ENCODE measurements around the gene DLEU7. TPM values are rescaled to one million over a fixed set of nuclear protein-coding genes. Genes with fewer than 3 reads are reported as not detected.

Gene DLEU7
- total RNA-seq, 1 donor from 2014 or later: not detected

DNA sequence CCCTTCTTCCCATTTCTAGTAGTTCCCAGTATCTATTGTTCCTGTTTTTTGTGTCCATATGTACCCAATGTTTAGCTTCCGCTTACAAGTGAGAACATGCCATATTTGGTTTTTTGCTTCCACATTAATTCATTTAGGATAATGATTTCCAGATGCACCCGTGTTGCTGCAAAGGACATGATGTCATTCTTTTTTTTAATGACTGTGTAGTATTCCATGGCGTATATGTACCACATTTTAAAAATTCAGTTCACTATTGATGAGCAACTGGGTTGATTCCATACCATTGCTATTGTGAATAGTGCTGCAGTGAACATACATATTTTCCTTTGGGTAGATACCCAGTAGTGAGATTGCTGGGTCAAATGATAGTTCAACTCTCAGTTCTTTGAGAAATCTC, 50.5 kb downstream of the DLEU7 start:
- no peak overlapping the region for H3K4me3 ChIP-seq

DNA sequence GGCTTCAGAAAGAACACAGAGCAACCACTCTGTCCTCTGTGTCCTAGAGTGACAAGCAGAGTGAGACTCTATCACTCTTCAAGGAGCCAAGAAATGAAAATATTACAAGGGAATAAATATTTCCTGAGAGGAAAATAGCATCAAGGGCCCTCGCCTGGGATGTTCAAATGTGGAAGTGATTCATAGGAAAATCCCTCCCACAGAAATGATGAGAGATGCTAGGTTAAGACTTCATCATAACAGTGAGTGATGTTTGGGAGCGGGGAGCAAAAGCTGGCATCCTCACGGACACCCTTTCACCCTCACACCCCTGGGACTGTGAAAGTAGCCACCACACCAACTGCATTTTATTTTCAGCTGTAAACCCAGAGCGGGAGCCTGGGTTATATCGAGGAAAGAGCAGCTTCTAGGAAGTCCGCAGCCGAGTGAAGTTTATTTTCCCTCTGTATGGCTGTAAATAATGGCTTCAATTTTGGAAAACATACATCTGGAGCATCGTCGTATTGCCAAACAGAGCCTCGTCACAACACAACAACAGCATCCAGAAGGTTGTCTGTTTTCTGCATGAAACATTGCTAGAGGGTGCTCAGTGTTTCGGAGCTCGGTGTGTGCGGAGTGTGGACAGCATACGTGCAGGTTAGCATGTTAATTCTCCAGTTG, 54.8 kb downstream of the DLEU7 start:
- Histone ChIP-seq H3K27me3 (no peaks in the 10 kb centered on the region), H3K4me1 (no peaks in the 10 kb centered on the region), H3K36me3 (no peaks in the 10 kb centered on the region), H3K27ac (no peak overlapping the region), H3K4me3 (no peak overlapping the region), H3K9me3 (no peaks in the 10 kb centered on the region)
- DNase-seq (ENCODE audit: low spot score in 2 of 2): no peak
- intact Hi-C loops (cut with DNase I): no loop called here
- TF ChIP-seq, protein P1, sequence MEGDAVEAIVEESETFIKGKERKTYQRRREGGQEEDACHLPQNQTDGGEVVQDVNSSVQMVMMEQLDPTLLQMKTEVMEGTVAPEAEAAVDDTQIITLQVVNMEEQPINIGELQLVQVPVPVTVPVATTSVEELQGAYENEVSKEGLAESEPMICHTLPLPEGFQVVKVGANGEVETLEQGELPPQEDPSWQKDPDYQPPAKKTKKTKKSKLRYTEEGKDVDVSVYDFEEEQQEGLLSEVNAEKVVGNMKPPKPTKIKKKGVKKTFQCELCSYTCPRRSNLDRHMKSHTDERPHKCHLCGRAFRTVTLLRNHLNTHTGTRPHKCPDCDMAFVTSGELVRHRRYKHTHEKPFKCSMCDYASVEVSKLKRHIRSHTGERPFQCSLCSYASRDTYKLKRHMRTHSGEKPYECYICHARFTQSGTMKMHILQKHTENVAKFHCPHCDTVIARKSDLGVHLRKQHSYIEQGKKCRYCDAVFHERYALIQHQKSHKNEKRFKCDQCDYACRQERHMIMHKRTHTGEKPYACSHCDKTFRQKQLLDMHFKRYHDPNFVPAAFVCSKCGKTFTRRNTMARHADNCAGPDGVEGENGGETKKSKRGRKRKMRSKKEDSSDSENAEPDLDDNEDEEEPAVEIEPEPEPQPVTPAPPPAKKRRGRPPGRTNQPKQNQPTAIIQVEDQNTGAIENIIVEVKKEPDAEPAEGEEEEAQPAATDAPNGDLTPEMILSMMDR (IDR thresholded peaks at IDR 0.05): no peak

More for the DNA sequence above, 50.5 kb downstream of the DLEU7 start:
- H3K9me3 ChIP-seq: no peaks in the 10 kb centered on the region
- no peaks in the 10 kb centered on the region for H3K4me1 ChIP-seq
- no peaks in the 10 kb centered on the region for H3K36me3 ChIP-seq
- no peak overlapping the region for H3K27ac ChIP-seq
- TF ChIP-seq, protein P1 (IDR thresholded peaks at IDR 0.05): no peak
- no peak for DNase-seq (ENCODE audit: low spot score in 2 of 2)
- intact Hi-C loops (cut with DNase I): no loop called here
- H3K27me3 ChIP-seq: no peaks in the 10 kb centered on the region

DNA sequence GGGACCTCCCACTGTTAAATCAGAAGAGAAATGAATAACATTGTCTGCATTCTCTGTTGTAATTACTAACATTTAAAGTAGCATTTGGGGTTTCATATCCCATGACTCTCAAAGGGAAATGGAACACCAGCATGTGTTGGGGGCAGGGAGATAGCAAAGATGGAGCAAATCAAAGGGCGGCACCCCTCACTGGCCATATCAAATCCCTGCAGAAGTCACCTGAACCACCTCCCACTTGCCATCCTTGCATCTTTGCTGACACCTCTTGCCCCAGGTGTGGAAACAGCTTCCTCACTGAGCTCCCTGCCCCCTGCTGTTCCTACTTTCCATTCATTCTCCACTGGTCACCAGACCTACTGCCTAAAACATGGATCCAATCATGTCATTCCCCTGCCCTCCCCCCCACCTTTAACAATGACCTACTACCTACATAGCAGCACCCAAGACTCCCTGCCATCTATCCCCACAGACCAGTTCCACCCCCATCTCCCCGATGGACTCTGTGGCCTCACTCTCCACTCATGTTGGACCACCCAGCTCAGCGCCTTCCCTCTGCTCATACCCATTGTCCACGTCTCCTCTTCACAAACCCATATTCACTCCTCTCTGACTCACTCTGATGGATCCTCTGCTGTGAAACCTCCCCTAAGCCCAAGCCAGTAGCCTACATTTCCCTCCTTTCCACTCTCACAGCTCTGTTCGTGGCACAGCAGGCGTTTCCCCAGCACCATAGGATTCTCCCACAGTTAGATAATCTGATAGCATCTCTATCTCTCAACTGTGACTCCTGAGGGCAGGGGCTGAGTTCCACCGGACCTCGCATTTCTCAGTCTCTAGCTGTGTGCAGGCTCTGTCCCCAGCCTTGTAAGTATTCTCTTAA, 55.9 kb downstream of the DLEU7 start:
- intact Hi-C loops (cut with DNase I): no loop called here
- H3K4me1 ChIP-seq: no peaks in the 10 kb centered on the region
- no peak for DNase-seq (ENCODE audit: low spot score in 2 of 2)

DNA sequence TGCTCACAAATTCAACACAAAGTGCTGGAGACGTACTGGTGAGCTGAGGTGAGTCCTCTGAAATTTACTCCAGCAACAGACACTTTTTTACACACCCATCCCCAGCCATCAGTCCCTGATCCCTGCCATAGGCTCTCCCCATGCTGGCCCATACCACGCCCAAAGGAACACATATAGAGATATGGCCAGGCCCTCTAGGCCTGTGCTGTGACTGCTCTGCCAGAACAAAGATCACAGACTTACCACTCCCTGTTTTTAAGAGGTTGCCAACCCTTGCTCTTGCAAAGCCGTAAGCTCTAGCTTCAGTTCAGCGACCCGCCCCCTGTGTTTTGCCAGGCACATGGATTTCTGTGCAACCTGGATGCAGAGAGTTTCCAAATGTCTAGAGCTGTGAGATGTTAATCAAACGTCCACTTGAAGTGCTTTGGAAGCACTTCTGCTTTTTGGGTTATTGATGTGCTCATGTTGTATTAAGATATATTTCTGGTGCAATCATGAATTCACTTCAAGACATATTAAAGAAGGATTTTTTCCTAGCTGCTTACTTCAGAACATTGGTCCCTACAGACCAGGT, 59.7 kb downstream of the DLEU7 start:
- H3K9me3 ChIP-seq: no peaks in the 10 kb centered on the region
- TF ChIP-seq, protein P1 (IDR thresholded peaks at IDR 0.05): no peak
- DNase-seq (ENCODE audit: low spot score in 2 of 2): no peak
- H3K27ac ChIP-seq: no peak overlapping the region
- no peak overlapping the region for H3K4me3 ChIP-seq
- no peaks in the 10 kb centered on the region for H3K4me1 ChIP-seq
- no peaks in the 10 kb centered on the region for H3K36me3 ChIP-seq
- no peaks in the 10 kb centered on the region for H3K27me3 ChIP-seq
- intact Hi-C loops (cut with DNase I): no loop called here

More for the DNA sequence above, 55.9 kb downstream of the DLEU7 start:
- Histone ChIP-seq H3K27me3 (no peaks in the 10 kb centered on the region), H3K36me3 (no peaks in the 10 kb centered on the region), H3K9me3 (no peaks in the 10 kb centered on the region), H3K4me3 (no peak overlapping the region), H3K27ac (no peak overlapping the region)
- TF ChIP-seq, protein P1 (IDR thresholded peaks at IDR 0.05): no peak

DNA sequence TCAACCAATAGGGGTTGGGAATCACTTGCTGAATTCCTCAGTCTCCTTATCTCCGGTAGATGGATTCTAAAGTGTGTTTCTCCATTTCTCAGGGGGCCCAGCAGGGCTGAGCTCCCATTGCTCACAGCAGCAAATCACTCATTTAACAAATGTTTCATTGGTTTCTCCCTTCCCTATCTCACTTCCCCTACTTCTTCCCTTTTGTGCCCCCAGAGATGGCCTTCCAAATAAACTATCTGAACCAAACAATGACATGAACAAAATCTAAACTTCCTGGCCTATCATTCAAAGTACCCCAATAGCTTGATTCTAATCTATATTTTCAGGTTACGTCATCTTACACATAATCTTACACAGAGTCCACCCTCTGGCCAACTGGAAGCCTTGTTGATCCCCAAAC, 60.4 kb downstream of the DLEU7 start:
- Histone ChIP-seq H3K27ac (no peak overlapping the region), H3K36me3 (no peaks in the 10 kb centered on the region), H3K4me3 (no peak overlapping the region), H3K9me3 (no peaks in the 10 kb centered on the region), H3K27me3 (no peaks in the 10 kb centered on the region), H3K4me1 (no peaks in the 10 kb centered on the region)
- TF ChIP-seq, protein P1 (IDR thresholded peaks at IDR 0.05): no peak
- DNase-seq (ENCODE audit: low spot score in 2 of 2): no peak
- intact Hi-C loops (cut with DNase I): no loop called here
